CD4-positive, alpha-beta T cell treated with Interleukin-2 at 100 ng/mL for 4 hours (primary cell): ENCODE results near the gene MAP9.
"Not testable (repeated sequence)": the region's sequence is repeated elsewhere in the genome, so short reads cannot be mapped to it uniquely, and the experiment has no call there.

Experiments used
- DNase-seq: peaks from one replicate; pipeline ENCODE4 v3.0.0-alpha.2; 2020; ENCODE audit warnings: low spot score

MAP9 gene

GRCh38 chr4:155376387-155377268, at the start of gene MAP9:
Gene MAP9, minus strand, starts transcription at chr4:155376965. Its CDS starts 1,115 bp downstream, at chr4:155375850.
- peak; percentile 94 for DNase-seq

DNA sequence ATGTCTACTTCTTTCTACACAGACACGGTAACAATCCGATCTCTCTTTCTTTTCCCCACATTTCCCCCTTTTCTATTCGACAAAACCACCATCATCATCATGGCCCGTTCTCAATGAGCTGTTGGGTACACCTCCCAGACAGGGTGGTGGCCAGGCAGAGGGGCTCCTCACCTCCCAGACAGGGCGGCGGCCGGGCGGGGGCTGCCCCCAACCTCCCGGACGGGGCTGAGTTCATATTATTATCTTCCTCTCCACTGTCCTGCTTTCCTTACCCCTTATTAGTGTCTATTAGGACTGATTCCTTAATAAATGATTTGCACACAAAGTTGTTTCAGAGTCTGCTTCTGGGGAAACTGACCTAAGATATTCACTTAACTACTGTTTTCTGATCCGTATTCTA, 48.0 kb upstream of the MAP9 start:
- not testable (repeated sequence) for DNase-seq

DNA sequence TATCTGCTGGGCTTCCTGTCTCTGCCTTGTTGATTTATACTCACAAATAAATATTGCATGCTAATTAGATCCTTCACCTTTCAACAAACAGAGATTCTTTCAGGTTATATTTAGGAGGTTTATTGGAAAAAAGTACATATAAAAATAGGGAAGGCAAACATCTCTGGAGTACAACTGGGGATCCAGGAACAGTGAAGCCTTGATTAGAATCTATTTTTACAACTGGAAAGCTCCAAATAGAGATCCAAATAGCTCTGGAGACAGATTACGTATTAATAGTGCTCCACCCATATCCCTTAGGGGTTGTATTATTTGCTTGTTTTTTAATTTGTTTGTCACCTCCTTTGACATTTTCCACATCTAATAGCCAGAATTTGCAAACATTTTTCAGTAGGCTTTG, 46.9 kb upstream of the MAP9 start:
- DNase-seq = no peak

DNA sequence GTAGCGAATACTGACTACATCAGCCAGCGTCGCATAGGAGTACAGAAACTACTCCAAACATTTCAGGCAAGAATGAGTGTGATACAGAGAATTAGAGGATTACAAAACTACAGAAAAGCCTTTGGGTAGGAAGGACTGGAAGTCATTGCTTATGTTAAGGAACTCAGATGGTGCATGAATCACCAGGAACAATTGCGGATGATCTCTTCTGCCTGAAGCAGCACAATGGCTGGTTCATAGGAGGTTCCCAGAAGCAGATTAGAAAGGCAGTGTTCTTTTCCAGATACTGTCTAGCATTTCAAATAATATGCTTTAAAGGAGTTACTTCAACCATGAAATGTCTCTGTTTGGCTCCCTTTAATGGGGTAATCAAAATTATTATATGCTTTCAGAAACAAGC, 42.5 kb upstream of the MAP9 start:
- DNase-seq = no peak

GRCh38 chr4:155415662-155416061, 38.9 kb upstream of the MAP9 start:
- DNase-seq = no peak

DNA sequence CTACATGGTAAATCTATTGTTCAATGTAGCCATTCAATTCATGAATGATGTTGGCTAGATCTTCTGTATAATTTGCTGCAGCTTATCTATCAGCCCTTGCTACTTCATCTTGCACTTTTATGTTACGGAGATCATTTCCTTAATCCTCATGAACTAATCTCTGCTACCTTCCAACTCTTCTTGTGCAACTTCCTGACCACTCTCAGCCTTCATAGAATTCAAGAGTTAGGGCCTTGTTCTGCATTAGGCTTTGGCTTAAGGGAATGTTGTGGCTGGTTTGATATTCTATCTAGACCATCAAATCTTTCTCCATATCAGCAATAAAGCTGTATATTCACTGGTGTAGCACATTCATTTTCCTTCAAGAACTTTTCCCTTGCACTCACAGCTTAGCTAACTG, 36.7 kb upstream of the MAP9 start:
- no peak for DNase-seq

DNA sequence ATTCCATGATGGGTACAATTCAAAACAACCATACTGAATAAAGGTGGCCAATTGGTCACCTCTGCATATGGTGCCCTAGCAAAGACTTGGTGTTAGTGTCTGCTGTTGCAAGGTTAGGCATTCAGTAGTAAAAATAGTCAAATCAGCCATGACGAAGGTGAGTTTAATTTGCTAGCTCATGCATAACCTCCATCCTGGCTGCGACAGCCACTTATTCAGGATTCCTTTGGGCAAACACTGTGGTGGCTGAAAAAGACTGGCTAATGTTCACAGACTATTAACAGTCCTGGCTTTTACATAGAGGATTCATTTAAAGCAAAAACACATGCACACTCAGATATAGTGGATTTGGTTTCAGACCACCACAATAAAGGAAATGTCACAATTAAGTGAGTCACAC, 34.8 kb upstream of the MAP9 start:
- no peak for DNase-seq

- no peak for DNase-seq
These were observed 32.0 kb upstream of the MAP9 start for GRCh38 chr4:155408796-155409195.

DNA sequence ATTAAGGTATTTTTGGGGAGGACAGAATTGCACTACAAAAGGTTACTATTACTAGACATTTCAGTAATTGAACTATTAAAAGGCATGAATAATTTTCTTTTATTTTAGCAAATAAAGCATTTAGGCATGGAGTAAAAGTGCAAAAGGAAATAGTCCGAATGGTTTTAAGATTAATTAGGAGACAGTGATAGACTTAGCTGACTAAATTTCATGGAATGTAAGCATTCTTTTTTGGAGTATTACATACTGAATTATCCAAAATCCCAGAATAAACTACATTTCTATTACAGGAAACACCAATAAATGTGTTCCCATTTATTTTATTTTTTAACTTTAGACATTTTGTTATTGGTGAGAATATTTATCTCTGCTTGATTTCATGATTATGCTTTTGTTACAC, 30.7 kb upstream of the MAP9 start:
- DNase-seq = no peak

DNA sequence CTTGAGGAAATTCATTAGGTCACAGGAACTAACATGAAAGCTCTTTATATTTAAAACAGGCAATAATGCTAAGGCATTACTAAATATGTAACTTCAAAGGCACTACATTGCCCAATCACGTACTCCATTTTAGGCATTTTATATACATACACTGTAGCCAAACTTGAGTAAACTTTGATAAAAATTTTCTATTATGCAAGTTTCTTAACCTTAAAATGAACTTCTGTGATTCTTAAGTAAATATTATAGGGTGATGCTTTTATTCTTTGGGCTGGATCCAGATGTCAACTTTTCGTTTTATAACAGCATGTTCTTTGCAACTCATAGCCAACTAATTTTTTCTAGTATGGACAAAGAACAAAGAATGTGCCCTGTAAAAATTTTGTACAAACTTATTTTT, 28.3 kb upstream of the MAP9 start:
- no peak for DNase-seq

DNA sequence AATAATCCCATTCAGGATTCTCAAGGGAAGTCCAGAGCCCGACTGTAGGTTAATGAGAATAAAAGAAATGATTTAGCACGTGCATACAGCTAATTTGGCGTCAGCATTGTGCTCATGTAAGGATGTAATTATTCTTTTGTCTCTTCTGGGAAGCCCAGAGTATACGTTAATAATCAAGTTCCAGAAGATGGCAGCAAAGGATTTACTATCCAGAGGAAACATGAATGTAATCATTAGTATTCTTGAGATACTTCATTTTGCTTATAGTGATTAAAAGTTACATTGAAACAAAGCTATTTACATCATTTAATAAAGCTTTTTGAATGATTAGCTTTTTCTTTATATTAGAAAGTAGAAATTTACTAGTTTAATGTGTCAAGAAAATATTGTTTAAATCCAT, 27.1 kb upstream of the MAP9 start:
- DNase-seq = no peak

DNA sequence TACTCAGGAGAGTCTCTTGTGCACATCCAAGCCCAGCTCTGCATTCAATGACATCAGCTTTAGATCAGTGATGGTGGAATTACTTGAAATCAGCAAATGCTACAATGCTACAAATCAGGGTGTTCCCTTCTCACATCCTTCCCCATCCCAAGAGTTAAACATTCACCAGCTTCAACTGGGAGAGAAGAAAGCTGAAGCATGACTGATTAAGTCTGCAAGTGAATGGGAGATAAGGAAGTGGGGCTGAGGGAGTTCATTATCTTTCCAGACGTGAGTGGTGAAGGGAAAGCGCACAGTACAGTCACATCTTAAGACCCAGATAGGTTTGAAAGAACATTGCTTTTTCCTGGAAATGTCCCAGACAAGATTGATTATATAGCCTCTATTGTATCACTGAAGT, 26.2 kb upstream of the MAP9 start:
- DNase-seq = no peak

DNA sequence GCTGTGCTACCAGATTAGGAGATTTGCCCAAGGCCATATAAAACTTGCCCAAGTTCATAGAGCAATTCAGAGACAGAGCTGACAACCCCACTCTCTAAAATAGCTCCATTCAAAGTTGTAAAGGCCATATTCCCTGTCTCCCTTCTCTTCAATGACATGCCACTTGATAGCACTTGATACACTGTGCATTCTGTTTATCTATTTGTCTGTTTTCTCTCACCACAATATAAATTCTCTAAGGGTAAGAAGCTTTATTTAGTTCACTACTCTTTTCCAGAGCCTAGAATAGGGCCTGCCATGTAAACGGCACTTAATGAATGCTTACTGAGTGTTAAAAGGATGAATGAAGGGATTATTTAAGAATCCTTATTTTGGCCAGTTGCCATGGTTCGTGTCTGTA, 24.1 kb upstream of the MAP9 start:
- DNase-seq = no peak

DNA sequence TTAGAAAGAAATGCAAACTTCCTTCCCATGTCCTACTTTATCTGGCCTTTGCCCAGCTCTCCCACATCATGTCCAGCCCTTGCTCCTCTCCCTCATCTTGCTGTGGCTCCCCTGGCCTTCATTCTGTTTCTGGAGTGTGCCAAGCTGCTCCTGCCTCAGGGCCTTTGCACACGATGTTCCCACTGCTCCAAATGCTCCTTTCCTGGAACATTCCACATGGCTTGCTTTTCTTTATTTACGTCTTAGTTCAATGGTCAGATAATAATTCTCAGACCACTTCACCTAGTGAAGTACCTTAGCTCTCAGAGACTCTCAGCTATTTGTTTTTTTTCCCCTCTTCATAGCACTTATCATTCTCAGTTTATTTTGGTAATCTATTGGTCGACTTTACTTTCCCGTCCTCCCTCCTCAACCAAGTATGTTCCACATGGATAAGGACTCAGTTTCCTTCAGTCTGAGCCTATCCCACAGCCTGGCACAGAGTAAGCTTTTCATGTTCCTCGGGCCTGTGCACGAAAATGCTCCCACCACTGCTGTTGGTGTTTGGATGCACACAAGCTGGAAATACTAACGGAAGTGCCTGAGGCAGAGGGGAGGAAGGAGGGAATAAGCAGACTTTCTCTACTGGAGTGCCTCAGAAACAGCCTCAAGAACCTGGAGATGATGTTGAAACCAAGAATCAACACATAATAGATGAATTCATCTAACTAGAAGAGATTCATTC, 23.4 kb upstream of the MAP9 start:
- DNase-seq = no peak

GRCh38 chr4:155392481-155393184, 15.9 kb upstream of the MAP9 start:
- no peak for DNase-seq

DNA sequence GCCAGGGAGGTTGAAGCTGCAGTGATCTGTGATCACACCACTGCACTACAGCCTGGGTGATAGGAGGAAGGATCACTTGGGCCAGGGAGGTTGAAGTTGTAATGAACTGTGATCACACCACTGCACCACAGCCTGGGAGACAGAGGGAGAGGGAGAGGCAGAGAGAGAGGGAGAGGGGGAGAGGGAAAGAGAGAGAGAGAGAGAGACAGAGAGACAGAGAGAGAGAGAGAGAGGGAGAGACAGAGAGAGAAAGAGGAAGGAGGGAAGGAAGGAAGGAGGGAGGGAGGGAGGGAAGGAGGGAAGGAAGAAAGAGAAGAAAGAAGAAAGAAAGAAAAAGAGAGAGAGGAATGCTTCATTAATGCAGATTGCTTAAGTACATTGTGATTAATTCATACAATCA, 15.2 kb upstream of the MAP9 start:
- no peak for DNase-seq

DNA sequence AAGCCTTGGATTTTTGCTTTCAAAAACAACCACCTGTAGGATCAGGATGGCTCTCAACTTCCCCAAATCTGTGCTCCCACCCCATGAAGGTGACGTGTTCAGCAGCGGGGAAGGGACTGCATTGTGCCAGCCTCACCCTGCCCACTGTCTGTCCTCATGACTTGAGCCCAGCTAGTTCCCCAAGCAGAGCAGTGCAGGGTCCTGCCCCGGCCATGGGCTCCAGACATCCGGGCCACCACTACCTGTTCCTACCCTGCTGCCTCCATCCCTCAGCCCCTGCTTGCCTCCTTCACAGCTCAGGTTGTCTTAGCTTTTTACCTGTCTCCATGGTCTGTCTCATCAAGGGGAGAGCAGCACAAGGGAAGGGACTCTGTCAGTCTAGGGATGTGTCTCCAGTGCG, 11.4 kb upstream of the MAP9 start:
- DNase-seq = no peak

- DNase-seq = no peak
These were observed 6.8 kb upstream of the MAP9 start for GRCh38 chr4:155383541-155383940.

- no peak for DNase-seq
These were observed 511 bp upstream of the MAP9 start for GRCh38 chr4:155377276-155377675.

GRCh38 chr4:155371432-155372043, 5.2 kb downstream of the MAP9 start:
- DNase-seq = peak; percentile 41

- DNase-seq = no peak
These were observed 9.2 kb downstream of the MAP9 start for GRCh38 chr4:155367608-155368007.

GRCh38 chr4:155353923-155354540, 22.7 kb downstream of the MAP9 start:
- peak; percentile 15 for DNase-seq
